ENCODE data around the gene GRIPAP1. TPM values are rescaled to one million over a fixed set of nuclear protein-coding genes. Genes with fewer than 3 reads are reported as not detected.
"Not testable (repeated sequence)": the region's sequence is repeated elsewhere in the genome, so short reads cannot be mapped to it uniquely, and the experiment has no call there.

The GRIPAP1 gene
- total RNA-seq, 1 experiment from 2014 or later = 92.8 TPM

DNA sequence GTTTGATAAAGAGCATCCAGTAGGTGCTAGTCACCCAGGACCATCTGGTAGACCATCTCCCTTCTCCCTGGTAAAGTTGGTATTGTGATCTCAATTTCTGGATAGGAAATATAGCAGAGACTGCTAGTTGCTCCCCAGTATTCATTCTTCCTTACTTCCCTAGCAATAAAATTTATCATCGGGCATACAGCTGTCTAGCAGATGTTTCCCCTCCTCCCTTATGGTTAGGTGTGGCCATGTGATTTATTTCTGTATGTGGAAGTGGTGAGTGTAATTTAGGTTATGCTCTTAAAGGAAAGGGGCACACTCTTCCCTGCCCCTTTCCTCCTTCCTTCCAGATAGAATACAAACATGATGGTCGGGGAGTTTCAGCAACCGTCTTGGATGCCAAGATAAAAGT lies 18.2 kb downstream of the GRIPAP1 start:
- CTCF ChIA-PET = no interaction called here
- H3K27ac Mint-ChIP-seq (ENCODE audit: unreplicated experiment) = no peak overlapping the region
- no peaks in the 10 kb centered on the region for H3K4me1 Mint-ChIP-seq (ENCODE audit: low read depth, unreplicated experiment)
- no TSS peak for BruUV-seq (replicated peaks)
- no peaks in the 10 kb centered on the region for H3K27me3 Mint-ChIP-seq (ENCODE audit: unreplicated experiment)
- peaks cover 48% of the 10 kb centered on the region for H3K36me3 Mint-ChIP-seq (ENCODE audit: insufficient read depth, unreplicated experiment)
- no peak for DNase-seq
- intact Hi-C loops (cut with micrococcal nuclease; ENCODE audit: unreplicated experiment) = no loop called here
- TF ChIP-seq, protein P1, sequence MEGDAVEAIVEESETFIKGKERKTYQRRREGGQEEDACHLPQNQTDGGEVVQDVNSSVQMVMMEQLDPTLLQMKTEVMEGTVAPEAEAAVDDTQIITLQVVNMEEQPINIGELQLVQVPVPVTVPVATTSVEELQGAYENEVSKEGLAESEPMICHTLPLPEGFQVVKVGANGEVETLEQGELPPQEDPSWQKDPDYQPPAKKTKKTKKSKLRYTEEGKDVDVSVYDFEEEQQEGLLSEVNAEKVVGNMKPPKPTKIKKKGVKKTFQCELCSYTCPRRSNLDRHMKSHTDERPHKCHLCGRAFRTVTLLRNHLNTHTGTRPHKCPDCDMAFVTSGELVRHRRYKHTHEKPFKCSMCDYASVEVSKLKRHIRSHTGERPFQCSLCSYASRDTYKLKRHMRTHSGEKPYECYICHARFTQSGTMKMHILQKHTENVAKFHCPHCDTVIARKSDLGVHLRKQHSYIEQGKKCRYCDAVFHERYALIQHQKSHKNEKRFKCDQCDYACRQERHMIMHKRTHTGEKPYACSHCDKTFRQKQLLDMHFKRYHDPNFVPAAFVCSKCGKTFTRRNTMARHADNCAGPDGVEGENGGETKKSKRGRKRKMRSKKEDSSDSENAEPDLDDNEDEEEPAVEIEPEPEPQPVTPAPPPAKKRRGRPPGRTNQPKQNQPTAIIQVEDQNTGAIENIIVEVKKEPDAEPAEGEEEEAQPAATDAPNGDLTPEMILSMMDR (IDR thresholded peaks at IDR 0.05; ENCODE audit: unreplicated experiment) = no peak
- H3K4me3 Mint-ChIP-seq (ENCODE audit: low read depth, unreplicated experiment) = no peak overlapping the region
- no peaks in the 10 kb centered on the region for H3K9me3 Mint-ChIP-seq (ENCODE audit: low read depth, unreplicated experiment)

DNA sequence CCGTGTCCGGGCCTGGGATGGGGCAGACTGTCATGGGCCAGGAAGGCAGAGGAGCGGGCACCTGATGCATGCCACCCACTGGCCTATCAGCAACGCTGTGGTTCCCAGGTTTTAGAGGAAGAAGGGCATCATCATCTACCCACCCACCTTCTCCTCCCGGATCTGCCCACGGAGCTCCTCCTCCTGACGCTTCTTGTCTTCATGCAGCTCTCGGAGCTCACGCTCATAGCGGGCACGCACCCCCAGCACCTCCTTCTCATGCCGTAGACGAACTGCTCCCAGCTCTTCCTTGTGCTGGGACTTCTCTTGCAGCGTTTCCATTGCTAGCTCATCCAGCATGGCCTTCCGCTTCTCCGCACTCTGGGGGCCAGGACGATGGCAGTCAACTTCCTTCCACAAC lies 19.0 kb downstream of the GRIPAP1 start:
- Mint-ChIP-seq H3K27ac (ENCODE audit: unreplicated experiment) (no peak overlapping the region), H3K36me3 (ENCODE audit: insufficient read depth, unreplicated experiment) (peaks cover 49% of the 10 kb centered on the region), H3K27me3 (ENCODE audit: unreplicated experiment) (no peaks in the 10 kb centered on the region), H3K4me1 (ENCODE audit: low read depth, unreplicated experiment) (no peaks in the 10 kb centered on the region), H3K4me3 (ENCODE audit: low read depth, unreplicated experiment) (no peak overlapping the region), H3K9me3 (ENCODE audit: low read depth, unreplicated experiment) (no peaks in the 10 kb centered on the region)
- no peak for DNase-seq
- CTCF ChIA-PET = interaction anchor here (0.5 kb wide), 1 partner anchor 17 kb away, joined by 5 read pairs; no protein-coding TSS in a partner anchor
- TF ChIP-seq, protein P1 (IDR thresholded peaks at IDR 0.05; ENCODE audit: unreplicated experiment) = no peak
- BruUV-seq (replicated peaks) = TSS peak; percentile 74
- intact Hi-C loops (cut with micrococcal nuclease; ENCODE audit: unreplicated experiment) = no loop called here

DNA sequence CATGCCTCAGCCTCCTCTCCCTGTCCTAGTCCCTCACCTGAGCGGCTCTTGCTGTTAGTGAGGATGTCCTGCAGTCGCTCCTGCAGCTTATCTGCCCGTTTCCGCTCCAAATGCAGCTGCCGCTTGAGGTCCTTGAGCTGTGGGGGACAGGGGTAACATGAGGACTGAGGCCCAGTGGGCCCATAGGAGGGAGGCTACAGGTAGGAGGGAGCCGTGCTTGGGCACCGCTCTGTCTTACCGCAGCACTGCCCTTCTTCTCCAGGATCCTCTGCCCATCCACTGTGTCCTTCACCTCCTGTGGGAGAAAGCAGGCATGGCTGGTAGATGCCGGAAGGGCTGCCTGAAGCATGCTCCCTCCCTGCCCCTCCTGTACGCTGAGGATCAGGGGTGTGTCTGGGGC lies 20.9 kb downstream of the GRIPAP1 start:
- no TSS peak for BruUV-seq (replicated peaks)
- intact Hi-C loops (cut with micrococcal nuclease; ENCODE audit: unreplicated experiment) = no loop called here
- DNase-seq = no peak
- Mint-ChIP-seq H3K9me3 (ENCODE audit: low read depth, unreplicated experiment) (no peaks in the 10 kb centered on the region), H3K36me3 (ENCODE audit: insufficient read depth, unreplicated experiment) (peaks cover 51% of the 10 kb centered on the region), H3K4me1 (ENCODE audit: low read depth, unreplicated experiment) (no peaks in the 10 kb centered on the region), H3K27ac (ENCODE audit: unreplicated experiment) (no peak overlapping the region), H3K4me3 (ENCODE audit: low read depth, unreplicated experiment) (no peak overlapping the region), H3K27me3 (ENCODE audit: unreplicated experiment) (no peaks in the 10 kb centered on the region)
- TF ChIP-seq, protein P1 (IDR thresholded peaks at IDR 0.05; ENCODE audit: unreplicated experiment) = no peak
- CTCF ChIA-PET = no interaction called here

DNA sequence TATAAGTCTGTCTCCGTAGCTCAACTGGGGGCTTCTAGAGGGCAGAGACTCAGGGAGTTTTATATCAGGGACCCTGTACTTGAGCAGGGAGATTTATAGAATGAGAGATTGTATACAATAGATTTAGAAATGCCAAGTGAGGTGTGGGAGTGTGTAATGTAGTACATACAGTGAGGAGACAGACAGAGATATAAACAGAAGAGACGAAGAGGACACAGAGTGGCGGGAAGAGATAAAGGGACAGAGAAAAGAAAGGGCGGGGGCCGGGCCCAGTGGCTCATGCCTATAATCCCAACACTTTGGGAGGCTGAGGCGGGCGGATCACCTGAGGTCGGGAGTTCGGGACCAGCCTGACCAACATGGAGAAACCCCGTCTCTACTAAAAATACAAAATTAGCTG lies 21.7 kb downstream of the GRIPAP1 start:
- intact Hi-C loops (cut with micrococcal nuclease; ENCODE audit: unreplicated experiment); H3K4me3 Mint-ChIP-seq (ENCODE audit: low read depth, unreplicated experiment); DNase-seq; BruUV-seq (replicated peaks); CTCF ChIA-PET; H3K27ac Mint-ChIP-seq (ENCODE audit: unreplicated experiment); H3K4me1 Mint-ChIP-seq (ENCODE audit: low read depth, unreplicated experiment); H3K27me3 Mint-ChIP-seq (ENCODE audit: unreplicated experiment); H3K9me3 Mint-ChIP-seq (ENCODE audit: low read depth, unreplicated experiment): not testable (repeated sequence)
- peaks cover 52% of the 10 kb centered on the region for H3K36me3 Mint-ChIP-seq (ENCODE audit: insufficient read depth, unreplicated experiment)

DNA sequence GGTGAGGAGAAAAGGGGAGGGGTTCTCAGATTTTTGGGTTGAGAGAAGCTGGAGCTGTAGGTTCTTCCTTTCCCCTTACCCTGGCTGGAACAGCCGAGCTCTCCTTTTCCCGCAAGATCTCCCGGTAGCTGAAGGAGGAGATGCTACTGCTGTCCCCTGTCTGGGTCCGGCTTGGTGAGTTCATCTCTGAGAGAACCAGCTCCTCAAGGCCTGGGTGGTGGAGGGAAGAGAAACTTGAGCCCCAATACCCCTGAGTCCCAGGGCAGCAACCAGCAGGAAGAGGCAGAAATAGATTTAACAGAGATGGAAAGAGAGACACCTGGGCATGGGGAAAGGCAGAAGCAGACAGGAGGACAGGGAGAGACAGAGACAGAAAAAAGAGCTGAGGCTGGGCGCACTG lies 23.8 kb downstream of the GRIPAP1 start:
- no peak overlapping the region for H3K27ac Mint-ChIP-seq (ENCODE audit: unreplicated experiment)
- BruUV-seq (replicated peaks) = no TSS peak
- no peak overlapping the region for H3K4me3 Mint-ChIP-seq (ENCODE audit: low read depth, unreplicated experiment)
- peaks cover 36% of the 10 kb centered on the region for H3K36me3 Mint-ChIP-seq (ENCODE audit: insufficient read depth, unreplicated experiment)
- peaks cover 4% of the 10 kb centered on the region for H3K4me1 Mint-ChIP-seq (ENCODE audit: low read depth, unreplicated experiment)
- intact Hi-C loops (cut with micrococcal nuclease; ENCODE audit: unreplicated experiment) = no loop called here
- no peak for DNase-seq
- CTCF ChIA-PET = interaction anchor here (0.6 kb wide), 1 partner anchor 369 kb away, joined by 3 read pairs; no protein-coding TSS in a partner anchor
- no peaks in the 10 kb centered on the region for H3K9me3 Mint-ChIP-seq (ENCODE audit: low read depth, unreplicated experiment)
- TF ChIP-seq, protein P1 (IDR thresholded peaks at IDR 0.05; ENCODE audit: unreplicated experiment) = no peak
- H3K27me3 Mint-ChIP-seq (ENCODE audit: unreplicated experiment) = no peaks in the 10 kb centered on the region
